Activated T-helper 17 cell treated with anti-CD3 and anti-CD28 coated beads, Interleukin-2, amount 50 U/mL, for 72 hours (primary cell): ENCODE results near the gene BRD3OS. TPM values are rescaled to one million over a fixed set of nuclear protein-coding genes. Genes with fewer than 3 reads are reported as not detected.

ENCODE experiments used
- ATAC-seq: fragments of 150-1000 bp; cut with Tn5 transposase; replicated peaks from 2 replicates; pipeline ENCODE4 v1.10.0; 2021; ENCODE audit warnings: mild to moderate bottlenecking, moderate library complexity
- H3K27ac Mint-ChIP-seq: one replicate; pipeline ENCODE4 v1.8.0; 2022; ENCODE audit warnings: mixed read lengths
- H3K27me3 Mint-ChIP-seq: one replicate; pipeline ENCODE4 v1.8.0; 2022; ENCODE audit warnings: mixed read lengths
- H3K36me3 Mint-ChIP-seq: one replicate; pipeline ENCODE4 v1.8.0; 2022; ENCODE audit warnings: low read depth, mild to moderate bottlenecking, mixed read lengths
- H3K4me1 Mint-ChIP-seq: one replicate; pipeline ENCODE4 v1.8.0; 2022; ENCODE audit warnings: mixed read lengths
- H3K4me3 Mint-ChIP-seq: one replicate; pipeline ENCODE4 v1.8.0; 2022; ENCODE audit warnings: mild to moderate bottlenecking, mixed read lengths
- H3K9me3 Mint-ChIP-seq: one replicate; pipeline ENCODE4 v1.8.0; 2022; ENCODE audit warnings: mixed read lengths
- total RNA-seq, 2 donors: library from RNA; stranded (reverse); gene quantifications; one replicate each; pipeline ENCODE4 v1.2.3, GENCODE V29; 2022

BRD3OS gene
- total RNA-seq, 2 donors from 2014 or later: 8.5 to 12.5 TPM

GRCh38 chr9:134076644-134077043, 51.4 kb downstream of the BRD3OS start:
- Mint-ChIP-seq H3K4me3 (no peak overlapping the region), H3K27ac (no peak overlapping the region), H3K27me3 (peaks cover 3% of the 10 kb centered on the region), H3K36me3 (no peaks in the 10 kb centered on the region), H3K4me1 (no peaks in the 10 kb centered on the region), H3K9me3 (peaks cover 3% of the 10 kb centered on the region)
- ATAC-seq: no peak

Other genes starting within 250 kb of the BRD3OS start
- gene VAV2, start 33.2 kb upstream of the BRD3OS start, total RNA-seq: 1 to 10 TPM; 7.0 to 7.3 TPM
- 10 to 100 TPM in 1 of 2 donors, 1 to 10 TPM in 1; 8.4 to 10.6 TPM for gene BRD3, start 42.5 kb downstream of the BRD3OS start, total RNA-seq
- gene WDR5, start 110.6 kb downstream of the BRD3OS start, total RNA-seq: 10 to 100 TPM; 26.7 to 48.1 TPM
- 10 to 100 TPM; 58.0 to 86.0 TPM for gene RNU6ATAC, start 139.1 kb downstream of the BRD3OS start, total RNA-seq